ENCODE data around the gene CAND2. TPM values are rescaled to one million over a fixed set of nuclear protein-coding genes. Genes with fewer than 3 reads are reported as not detected.

Gene CAND2
- polyA plus RNA-seq, 1 of the 3 experiments (the other 2 are of a cell fraction), result 1.5 TPM

DNA sequence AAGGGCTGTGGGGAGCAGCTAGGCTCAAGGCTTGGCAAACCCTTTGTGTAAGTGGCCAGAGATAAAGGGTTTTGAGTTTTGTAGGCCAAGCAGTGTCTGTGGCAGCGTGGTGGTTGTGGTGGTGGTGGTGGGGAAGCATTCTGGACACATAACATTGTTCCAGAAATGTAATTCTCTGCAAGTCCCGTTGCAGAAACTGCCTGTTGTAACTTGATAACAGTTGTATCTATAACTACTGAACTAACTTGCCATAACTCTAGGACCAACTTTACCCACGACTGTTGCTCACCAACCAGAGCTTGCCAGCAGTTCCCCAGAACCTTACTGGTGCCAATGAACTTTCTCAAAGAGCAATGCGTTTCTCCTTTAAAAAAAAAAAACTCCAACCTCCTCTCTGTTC lies 19.3 kb upstream of the CAND2 start:
- Histone ChIP-seq H3K9ac (no peak overlapping the region), H3K36me3 (replicated peaks in 1 of 2; ENCODE audit: control insufficient read depth in 1 of 2, insufficient read depth in 2 of 2, low read length in 1 of 2) (no peaks in the 10 kb centered on the region), H3K79me2 (ENCODE audit: insufficient read depth) (no peaks in the 10 kb centered on the region), H3K9me2 (no peaks in the 10 kb centered on the region), H3F3A (replicated peaks; ENCODE audit: insufficient read depth) (no peaks in the 10 kb centered on the region), H3K4me1 (ENCODE audit: control insufficient read depth in 1 of 2, insufficient read depth in 2 of 2, low read depth in 1 of 2, low read length in 1 of 2) (no peaks in the 10 kb centered on the region), H2AFZ (ENCODE audit: low read depth) (no peak overlapping the region), H3K4me2 (no peak overlapping the region), H3K27me3 (ENCODE audit: insufficient read depth) (no peaks in the 10 kb centered on the region), H4K20me1 (ENCODE audit: insufficient read depth) (no peaks in the 10 kb centered on the region), H3K9me3 (no peaks in the 10 kb centered on the region), H3K4me3 (ENCODE audit: low read depth in 2 of 2, low read length in 1 of 2) (no peak overlapping the region), H3K27ac (ENCODE audit: low read depth in 2 of 2, low read length in 1 of 2) (no peak overlapping the region)
- CTCF ChIA-PET, result interaction anchor here (0.5 kb wide), 1 partner anchor 70 kb away, joined by 3 read pairs; no protein-coding TSS in a partner anchor
- no peak for DNase-seq
- WGBS (ENCODE audit: low lambda C conversion rate), result 39% methylated on average over 4 of the region's 4 CpGs
- no peak for TF ChIP-seq CTCF (IDR thresholded peaks at IDR 0.05)
- TF ChIP-seq ZBTB33 (IDR thresholded peaks at IDR 0.05; ENCODE audit: borderline replicate concordance, low read depth), result no peak
- no peak for TF ChIP-seq TCF12 (IDR thresholded peaks at IDR 0.05)
- TF ChIP-seq RFX5 (IDR thresholded peaks at IDR 0.05; ENCODE audit: low read length), result no peak
- TF ChIP-seq NFIC (IDR thresholded peaks at IDR 0.05; ENCODE audit: borderline replicate concordance), result no peak
- no peak for TF ChIP-seq EZH2phosphoT487 (IDR thresholded peaks at IDR 0.05; ENCODE audit: borderline replicate concordance, low read depth)
- TF ChIP-seq CHD2 (IDR thresholded peaks at IDR 0.05; ENCODE audit: low read length, partially characterized antibody), result no peak
- TF ChIP-seq NRF1 (IDR thresholded peaks at IDR 0.05; ENCODE audit: low read depth, low read length), result no peak
- POLR2A ChIA-PET, result no interaction called here

DNA sequence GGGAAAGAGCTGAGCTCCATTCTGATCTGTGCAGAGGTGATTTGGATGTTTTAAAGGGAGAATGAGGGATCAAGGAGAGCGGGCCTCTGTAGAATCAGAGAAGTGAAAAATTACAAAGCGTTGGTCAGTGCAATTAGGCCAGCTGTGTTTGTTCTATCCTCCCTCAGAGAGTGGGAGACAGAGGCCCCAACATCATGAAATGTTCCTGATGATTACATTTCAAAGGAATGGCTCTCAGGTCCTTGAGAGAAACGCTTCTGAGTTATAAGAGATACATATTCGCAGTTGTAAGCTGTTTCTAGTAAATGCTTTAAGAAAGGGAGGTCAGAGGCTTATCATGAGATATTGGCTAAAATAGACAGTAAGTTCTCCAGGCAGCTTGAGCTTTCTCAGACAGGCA lies 15.7 kb upstream of the CAND2 start:
- H3K27me3 ChIP-seq (ENCODE audit: insufficient read depth), result no peaks in the 10 kb centered on the region; the same call in 1 of the 2 replicates
- no peaks in the 10 kb centered on the region for H3F3A ChIP-seq (replicated peaks; ENCODE audit: insufficient read depth)
- H3K4me1 ChIP-seq (ENCODE audit: control insufficient read depth in 1 of 2, insufficient read depth in 2 of 2, low read depth in 1 of 2, low read length in 1 of 2), result no peaks in the 10 kb centered on the region
- TF ChIP-seq RCOR1 (IDR thresholded peaks at IDR 0.05; ENCODE audit: low read length), result no peak
- no peak overlapping the region for H3K4me2 ChIP-seq
- no peaks in the 10 kb centered on the region for H3K79me2 ChIP-seq (ENCODE audit: insufficient read depth)
- no peaks in the 10 kb centered on the region for H4K20me1 ChIP-seq (ENCODE audit: insufficient read depth)
- WGBS (ENCODE audit: low lambda C conversion rate), result 72% methylated on average over 4 of the region's 4 CpGs
- no peaks in the 10 kb centered on the region for H3K9me3 ChIP-seq
- POLR2A ChIA-PET, result interaction anchor here (0.6 kb wide), 1 partner anchor 51 kb away, joined by 4 read pairs; no protein-coding TSS in a partner anchor
- no peaks in the 10 kb centered on the region for H3K9me2 ChIP-seq
- H3K27ac ChIP-seq (ENCODE audit: low read depth in 2 of 2, low read length in 1 of 2), result no peak overlapping the region
- CTCF ChIA-PET, result interaction anchor here (1.2 kb wide), 1 partner anchor 16 kb away, joined by 5 read pairs; the partner anchor contains the start of gene CAND2
- no peak overlapping the region for H3K4me3 ChIP-seq (ENCODE audit: low read depth in 2 of 2, low read length in 1 of 2)
- H3K9ac ChIP-seq, result no peak overlapping the region
- H2AFZ ChIP-seq (ENCODE audit: low read depth), result no peak overlapping the region
- no peak for DNase-seq
- H3K36me3 ChIP-seq (replicated peaks in 1 of 2; ENCODE audit: control insufficient read depth in 1 of 2, insufficient read depth in 2 of 2, low read length in 1 of 2), result no peaks in the 10 kb centered on the region
